ENCODE measurements around the gene IL18BP. TPM values are rescaled to one million over a fixed set of nuclear protein-coding genes. Genes with fewer than 3 reads are reported as not detected.

IL18BP gene
- total RNA-seq, 2 experiments from 2014 or later: 7.8 to 8.2 TPM

DNA sequence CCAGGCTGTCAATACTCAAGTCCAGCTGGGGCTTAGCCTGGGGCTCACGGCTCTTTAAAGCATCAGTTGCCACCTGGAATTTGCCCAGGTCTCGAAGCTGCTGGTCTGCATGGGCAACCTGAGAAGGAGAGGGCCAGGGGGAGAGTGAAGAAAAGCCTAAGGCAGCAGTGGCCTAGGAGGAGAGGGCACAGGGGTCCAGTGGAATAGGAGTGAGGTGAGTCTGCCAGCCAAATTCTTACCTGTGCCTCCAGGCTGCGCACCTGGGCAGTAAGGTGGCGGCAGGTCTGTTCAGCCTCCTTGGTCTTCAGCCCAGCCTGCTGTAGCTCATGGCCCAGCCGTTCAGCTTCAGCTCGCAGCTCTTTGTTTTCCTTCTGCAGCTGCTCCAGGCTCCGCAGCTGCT is 10.0 kb downstream of the IL18BP start:
- TF ChIP-seq, protein P1, sequence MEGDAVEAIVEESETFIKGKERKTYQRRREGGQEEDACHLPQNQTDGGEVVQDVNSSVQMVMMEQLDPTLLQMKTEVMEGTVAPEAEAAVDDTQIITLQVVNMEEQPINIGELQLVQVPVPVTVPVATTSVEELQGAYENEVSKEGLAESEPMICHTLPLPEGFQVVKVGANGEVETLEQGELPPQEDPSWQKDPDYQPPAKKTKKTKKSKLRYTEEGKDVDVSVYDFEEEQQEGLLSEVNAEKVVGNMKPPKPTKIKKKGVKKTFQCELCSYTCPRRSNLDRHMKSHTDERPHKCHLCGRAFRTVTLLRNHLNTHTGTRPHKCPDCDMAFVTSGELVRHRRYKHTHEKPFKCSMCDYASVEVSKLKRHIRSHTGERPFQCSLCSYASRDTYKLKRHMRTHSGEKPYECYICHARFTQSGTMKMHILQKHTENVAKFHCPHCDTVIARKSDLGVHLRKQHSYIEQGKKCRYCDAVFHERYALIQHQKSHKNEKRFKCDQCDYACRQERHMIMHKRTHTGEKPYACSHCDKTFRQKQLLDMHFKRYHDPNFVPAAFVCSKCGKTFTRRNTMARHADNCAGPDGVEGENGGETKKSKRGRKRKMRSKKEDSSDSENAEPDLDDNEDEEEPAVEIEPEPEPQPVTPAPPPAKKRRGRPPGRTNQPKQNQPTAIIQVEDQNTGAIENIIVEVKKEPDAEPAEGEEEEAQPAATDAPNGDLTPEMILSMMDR (IDR thresholded peaks at IDR 0.05): no peak
- Mint-ChIP-seq H3K27me3 (no peaks in the 10 kb centered on the region), H3K4me3 (no peak overlapping the region), H3K36me3 (ENCODE audit: low read depth) (peaks cover 40% of the 10 kb centered on the region), H3K4me1 (ENCODE audit: low read depth) (no peaks in the 10 kb centered on the region), H3K9me3 (no peaks in the 10 kb centered on the region), H3K27ac (no peak overlapping the region)
- DNase-seq (no peak), ATAC-seq (no peak)
- ChIA-PET POLR2A (interaction anchor here (2.1 kb wide), 1 partner anchor 9 kb away, joined by 7 read pairs; no protein-coding TSS in a partner anchor), CTCF (interaction anchor here (1.0 to 3.6 kb wide), 3 partner anchors 17 to 135 kb away, joined by 3 to 22 read pairs (median 7); no protein-coding TSS in a partner anchor)
- intact Hi-C loops (cut with micrococcal nuclease): no loop called here

DNA sequence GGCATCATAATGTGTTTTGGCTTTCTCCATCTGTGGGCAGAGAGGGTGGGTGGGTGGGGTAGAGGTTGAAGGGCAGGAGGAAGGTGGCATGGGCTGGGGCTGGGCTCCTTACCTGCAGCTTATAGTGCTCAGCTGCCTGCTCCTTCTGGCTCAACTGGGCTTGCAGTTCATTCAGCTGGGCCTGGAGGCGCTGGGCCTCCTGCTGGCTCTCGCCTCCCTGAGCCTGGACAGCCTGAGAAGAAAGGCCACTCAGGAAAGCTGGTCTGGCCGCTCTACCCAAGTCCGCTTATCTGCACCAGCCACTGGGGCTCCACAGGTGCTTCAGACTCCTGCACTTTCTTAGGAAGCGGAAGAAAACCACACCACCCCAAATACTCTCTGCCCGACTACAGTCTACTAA is 10.4 kb downstream of the IL18BP start:
- no peak overlapping the region for H3K27ac Mint-ChIP-seq
- no peak overlapping the region for H3K4me3 Mint-ChIP-seq
- ATAC-seq: no peak

DNA sequence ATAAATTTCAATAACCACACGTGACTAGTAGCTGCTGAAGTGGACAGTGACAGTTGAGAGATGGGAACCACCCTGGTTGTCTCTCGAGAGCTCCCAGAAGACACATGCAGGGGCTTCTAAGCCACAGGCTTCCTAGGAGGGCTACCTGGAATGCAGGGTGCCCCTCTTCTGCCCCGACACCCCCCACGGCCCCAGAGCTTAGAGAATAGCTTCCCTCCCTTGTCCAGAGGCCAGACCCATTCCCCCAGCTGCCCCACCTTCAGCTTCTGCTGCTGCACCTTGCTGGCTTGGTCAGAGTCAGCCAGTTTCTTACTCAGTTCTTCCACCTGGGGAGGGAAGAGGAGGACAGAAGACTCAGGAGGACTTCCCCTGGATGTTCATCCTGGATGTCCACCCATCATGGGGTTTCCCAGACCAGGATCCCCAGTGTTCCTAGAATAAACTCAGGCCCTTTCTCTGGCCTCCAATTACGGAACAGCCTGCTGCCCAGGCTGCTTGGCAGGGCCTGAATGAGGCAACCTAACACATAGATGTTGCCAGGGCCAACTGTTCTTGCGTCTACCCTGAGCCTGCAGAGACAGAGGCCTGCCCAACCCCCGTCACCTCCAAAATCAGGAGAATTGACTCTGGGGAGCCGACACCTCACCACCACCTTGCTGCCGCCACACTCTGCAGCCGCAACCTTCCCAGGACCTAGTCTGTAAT is 12.0 kb downstream of the IL18BP start:
- TF ChIP-seq, protein P1 (IDR thresholded peaks at IDR 0.05): no peak
- POLR2A ChIA-PET: interaction anchor here (0.9 to 2.1 kb wide), 3 partner anchors 8 to 53 kb away, joined by 3 to 7 read pairs (median 5); no protein-coding TSS in a partner anchor
- Mint-ChIP-seq H3K4me1 (ENCODE audit: low read depth) (no peaks in the 10 kb centered on the region), H3K36me3 (ENCODE audit: low read depth) (peaks cover 42% of the 10 kb centered on the region), H3K27ac (peak overlapping the region; percentile 7), H3K4me3 (no peak overlapping the region), H3K27me3 (no peaks in the 10 kb centered on the region), H3K9me3 (no peaks in the 10 kb centered on the region)
- intact Hi-C loops (cut with micrococcal nuclease): no loop called here
- CTCF ChIA-PET: interaction anchor here (0.6 to 3.6 kb wide), 2 partner anchors 15 to 305 kb away, joined by 3 to 22 read pairs; no protein-coding TSS in a partner anchor
- ATAC-seq (no peak), DNase-seq (no peak)

More for the DNA sequence above, 10.4 kb downstream of the IL18BP start:
- TF ChIP-seq, protein P1 (IDR thresholded peaks at IDR 0.05): no peak
- H3K36me3 Mint-ChIP-seq (ENCODE audit: low read depth): peaks cover 39% of the 10 kb centered on the region
- H3K4me1 Mint-ChIP-seq (ENCODE audit: low read depth): no peaks in the 10 kb centered on the region
- DNase-seq: no peak
- H3K27me3 Mint-ChIP-seq: no peaks in the 10 kb centered on the region
- intact Hi-C loops (cut with micrococcal nuclease): no loop called here
- POLR2A ChIA-PET: interaction anchor here (0.9 to 2.1 kb wide), 2 partner anchors 9 to 72 kb away, joined by 3 to 7 read pairs; no protein-coding TSS in a partner anchor
- CTCF ChIA-PET: interaction anchor here (1.4 to 3.6 kb wide), 2 partner anchors 16 to 32 kb away, joined by 7 to 22 read pairs; no protein-coding TSS in a partner anchor
- H3K9me3 Mint-ChIP-seq: no peaks in the 10 kb centered on the region

DNA sequence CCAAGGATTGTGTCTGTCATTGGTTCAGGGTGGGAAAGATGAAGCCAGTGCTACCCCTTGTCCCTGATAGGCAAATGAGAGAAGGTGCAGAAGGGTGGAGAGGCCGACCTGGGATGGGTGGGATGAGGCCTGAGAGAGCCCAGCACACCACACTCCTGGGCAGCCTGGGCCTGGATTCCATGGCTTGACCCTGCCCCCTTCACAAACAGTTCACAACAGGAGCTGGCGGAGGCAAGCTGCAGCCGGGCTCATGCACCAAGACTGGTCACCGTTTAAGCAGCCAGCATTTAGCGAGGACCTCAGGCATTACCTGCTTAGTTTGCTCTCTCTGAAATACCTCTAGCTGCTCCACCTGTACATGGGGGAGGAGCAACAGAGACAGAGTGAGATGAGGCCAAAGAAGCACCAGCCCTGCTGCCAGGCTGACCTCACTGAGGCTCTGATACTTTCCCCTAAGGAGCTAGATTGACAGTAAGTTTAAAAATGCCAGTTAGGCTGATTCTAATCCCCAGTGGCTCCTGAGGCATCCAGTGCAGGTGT is 13.5 kb downstream of the IL18BP start:
- ChIA-PET CTCF (interaction anchor here (0.6 to 5.5 kb wide), 3 partner anchors 13 to 73 kb away, joined by 3 to 36 read pairs (median 3); no protein-coding TSS in a partner anchor), POLR2A (interaction anchor here (0.6 to 3.0 kb wide), 5 partner anchors 11 to 687 kb away, joined by 3 to 9 read pairs (median 4); partner anchors contain the start of gene IL18BP)

More for the DNA sequence above, 13.5 kb downstream of the IL18BP start:
- H3K4me3 Mint-ChIP-seq: no peak overlapping the region
- no peaks in the 10 kb centered on the region for H3K9me3 Mint-ChIP-seq
- ATAC-seq (no peak), DNase-seq (no peak)
- H3K36me3 Mint-ChIP-seq (ENCODE audit: low read depth): peaks cover 46% of the 10 kb centered on the region
- H3K27ac Mint-ChIP-seq: no peak overlapping the region
- no peaks in the 10 kb centered on the region for H3K27me3 Mint-ChIP-seq
- TF ChIP-seq, protein P1 (IDR thresholded peaks at IDR 0.05): no peak
- H3K4me1 Mint-ChIP-seq (ENCODE audit: low read depth): no peaks in the 10 kb centered on the region
- intact Hi-C loops (cut with micrococcal nuclease): no loop called here

Measured in activated CD8-positive, alpha-beta T cell treated with anti-CD3 and anti-CD28 coated beads for 36 hours (primary cell).